Endothelial cell of hepatic sinusoid (primary cell): ENCODE measurements around the gene ARHGEF7.
"Not testable (repeated sequence)": the region's sequence is repeated elsewhere in the genome, so short reads cannot be mapped to it uniquely, and the experiment has no call there.

ENCODE experiments used
- in situ Hi-C: cut with HindIII; loops from 2 replicates; pipeline ENCODE4 v1.10.0; 2017; ENCODE audit warnings: low sequenced_read_pairs

The ARHGEF7 gene

GRCh38 chr13:111249637-111250360 lies 134.7 kb downstream of the ARHGEF7 start:
- in situ Hi-C loops, result no loop called here

- in situ Hi-C loops, result no loop called here
These were observed 136.7 kb downstream of the ARHGEF7 start for GRCh38 chr13:111251646-111252445.

GRCh38 chr13:111252446-111253364 lies 137.6 kb downstream of the ARHGEF7 start:
- in situ Hi-C loops, result no loop called here

GRCh38 chr13:111253365-111253872 lies 138.3 kb downstream of the ARHGEF7 start:
- in situ Hi-C loops, result no loop called here

DNA sequence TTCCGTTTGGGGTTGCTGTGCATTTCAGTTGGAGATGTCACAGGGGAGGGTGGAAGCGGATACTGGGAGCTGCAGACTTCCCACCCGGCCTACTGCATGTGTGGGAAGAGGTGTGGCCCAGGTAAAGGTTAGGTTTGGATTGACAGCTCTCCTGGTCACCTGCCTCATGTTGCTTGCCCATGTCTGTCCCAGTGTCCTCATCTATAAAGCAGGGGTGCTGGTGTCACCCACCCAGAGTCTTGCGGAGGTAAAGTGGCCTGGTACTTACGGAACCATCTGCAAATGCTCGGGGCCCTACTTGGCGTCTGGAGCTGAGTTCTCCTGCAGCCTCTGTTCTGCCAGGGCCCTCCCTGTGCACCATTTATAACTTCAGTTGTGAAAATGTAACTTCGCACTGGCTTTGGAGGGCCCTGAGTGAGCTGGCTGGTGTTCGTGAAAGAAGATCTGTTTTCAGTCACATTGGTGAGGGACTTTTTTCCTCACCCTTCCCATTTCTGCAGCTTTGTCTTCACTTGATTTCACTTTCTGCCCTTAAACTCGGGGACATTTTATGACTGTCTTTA lies 140.2 kb downstream of the ARHGEF7 start:
- in situ Hi-C loops, result no loop called here

GRCh38 chr13:111256458-111256857 lies 141.3 kb downstream of the ARHGEF7 start:
- in situ Hi-C loops, result no loop called here

DNA sequence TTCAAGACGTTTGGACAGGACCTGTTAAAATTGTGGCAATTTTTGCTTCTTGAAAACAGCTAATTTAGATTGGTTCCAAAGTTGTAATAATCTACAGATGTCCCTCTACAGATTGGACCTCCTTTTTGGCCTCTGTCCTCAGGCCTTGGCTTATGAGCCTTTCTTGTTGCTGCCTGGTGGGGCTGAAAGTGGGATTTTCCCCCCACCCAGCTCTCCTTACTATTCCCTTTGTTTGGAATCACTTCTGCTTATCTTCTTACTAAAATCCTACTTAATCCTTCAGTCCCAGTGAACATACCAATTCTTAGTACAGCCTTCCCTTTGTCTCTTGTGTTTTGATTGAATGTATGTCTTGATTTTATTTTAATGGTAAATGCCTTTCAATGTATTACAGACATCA lies 141.8 kb downstream of the ARHGEF7 start:
- in situ Hi-C loops, result no loop called here

DNA sequence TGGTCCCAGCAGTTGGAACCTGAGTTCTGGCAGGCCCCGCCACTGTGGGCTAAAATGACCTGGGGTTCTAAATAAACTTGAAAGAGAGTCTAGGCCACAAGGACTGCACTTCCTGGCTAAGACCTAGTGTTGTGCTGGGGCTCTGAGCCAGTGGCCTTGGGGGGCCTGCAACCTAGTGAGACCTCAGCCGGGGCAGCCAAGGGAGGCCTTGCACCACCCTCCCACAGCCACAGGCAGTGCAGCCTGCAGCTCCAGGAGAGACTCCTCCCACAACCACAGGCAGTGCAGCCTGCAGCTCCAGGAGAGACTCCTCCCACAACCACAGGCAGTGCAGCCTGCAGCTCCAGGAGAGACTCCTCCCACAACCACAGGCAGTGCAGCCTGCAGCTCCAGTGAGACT lies 142.8 kb downstream of the ARHGEF7 start:
- in situ Hi-C loops, result not testable (repeated sequence)

GRCh38 chr13:111258637-111259036 lies 143.5 kb downstream of the ARHGEF7 start:
- in situ Hi-C loops, result no loop called here

GRCh38 chr13:111259058-111259457 lies 143.9 kb downstream of the ARHGEF7 start:
- in situ Hi-C loops, result no loop called here

GRCh38 chr13:111261326-111261725 lies 146.2 kb downstream of the ARHGEF7 start:
- in situ Hi-C loops, result no loop called here

- in situ Hi-C loops, result no loop called here
These were observed 147.2 kb downstream of the ARHGEF7 start for GRCh38 chr13:111262281-111262680.

- in situ Hi-C loops, result no loop called here
These were observed 147.6 kb downstream of the ARHGEF7 start for GRCh38 chr13:111262715-111263114.

DNA sequence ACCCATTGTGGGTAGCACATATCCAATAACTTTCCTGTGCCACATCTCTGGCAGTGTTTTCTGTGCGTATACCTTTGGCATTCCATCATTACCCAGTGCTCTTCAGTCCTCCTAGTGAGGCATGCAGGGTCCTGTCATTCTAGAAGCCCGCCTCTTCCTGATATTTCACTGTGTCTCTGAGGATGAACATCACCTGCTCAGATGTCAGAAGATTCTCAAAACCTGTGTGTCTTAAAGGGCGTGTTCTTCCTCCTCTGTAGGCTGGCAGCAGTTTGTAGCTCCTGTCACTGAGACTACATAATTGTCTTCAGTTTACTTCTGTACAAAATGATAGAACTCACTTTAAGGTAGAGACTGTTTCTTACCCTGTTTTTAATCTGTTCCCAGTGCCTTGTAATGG lies 148.5 kb downstream of the ARHGEF7 start:
- in situ Hi-C loops, result no loop called here

DNA sequence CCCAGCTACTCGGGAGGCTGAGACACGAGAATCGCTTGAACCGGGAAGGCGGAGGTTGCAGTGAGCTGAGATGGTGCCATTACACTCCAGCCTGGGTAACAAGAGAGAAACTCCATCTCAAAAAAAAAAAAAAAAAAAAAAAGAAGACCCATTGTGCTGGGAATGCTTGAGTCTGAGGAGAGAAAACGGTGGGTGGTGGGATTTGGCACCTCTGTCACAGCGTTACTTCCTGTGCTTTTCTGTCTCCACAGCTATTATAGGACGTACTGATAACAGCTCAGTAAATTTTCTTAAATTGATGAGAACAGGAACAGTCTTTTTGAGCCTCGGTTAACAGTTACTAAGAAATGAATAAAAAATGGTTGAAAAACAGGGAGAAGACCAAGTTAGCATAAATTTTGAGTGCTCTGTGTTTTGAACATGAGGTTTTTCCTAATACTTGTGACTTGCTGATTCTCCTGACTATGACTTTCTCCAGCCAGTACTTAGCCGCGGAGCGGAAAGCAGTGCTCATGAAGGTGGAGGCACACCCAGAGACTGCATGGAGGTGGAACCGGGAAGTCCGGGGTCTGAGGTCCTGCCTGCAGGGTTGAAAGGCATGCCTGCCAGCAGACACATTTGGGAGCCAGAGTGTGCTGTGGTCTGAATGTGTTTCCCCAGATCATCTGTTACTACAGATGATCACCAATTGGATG lies 150.0 kb downstream of the ARHGEF7 start:
- in situ Hi-C loops, result loop anchor here (5.0 kb wide), 1 partner anchor 37 kb away; no protein-coding TSS in a partner anchor

GRCh38 chr13:111265701-111266035 lies 150.6 kb downstream of the ARHGEF7 start:
- in situ Hi-C loops, result loop anchor here (5.0 kb wide), 1 partner anchor 37 kb away; no protein-coding TSS in a partner anchor

- in situ Hi-C loops, result loop anchor here (5.0 kb wide), 1 partner anchor 35 kb away; no protein-coding TSS in a partner anchor
These were observed 152.1 kb downstream of the ARHGEF7 start for GRCh38 chr13:111267205-111267604.

DNA sequence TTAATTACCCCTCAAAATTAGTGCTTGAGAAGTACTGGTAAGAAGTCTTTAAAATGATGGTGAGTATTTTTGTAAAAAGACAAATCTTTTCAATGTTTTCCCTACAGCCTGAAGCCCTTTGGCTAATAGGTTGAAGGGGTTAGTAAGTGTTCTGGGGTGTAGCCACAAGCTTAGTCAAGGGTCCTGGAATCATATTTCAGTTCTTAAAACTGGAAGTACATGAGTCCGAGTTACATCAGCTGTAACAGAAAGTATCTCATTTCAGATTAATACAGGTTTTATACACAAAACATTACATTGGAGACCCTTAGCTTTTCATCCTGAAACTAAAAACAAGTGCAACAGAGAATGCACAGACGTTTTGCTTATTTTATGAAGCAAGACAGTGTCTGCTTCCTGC lies 152.7 kb downstream of the ARHGEF7 start:
- in situ Hi-C loops, result loop anchor here (5.0 kb wide), 1 partner anchor 35 kb away; no protein-coding TSS in a partner anchor

DNA sequence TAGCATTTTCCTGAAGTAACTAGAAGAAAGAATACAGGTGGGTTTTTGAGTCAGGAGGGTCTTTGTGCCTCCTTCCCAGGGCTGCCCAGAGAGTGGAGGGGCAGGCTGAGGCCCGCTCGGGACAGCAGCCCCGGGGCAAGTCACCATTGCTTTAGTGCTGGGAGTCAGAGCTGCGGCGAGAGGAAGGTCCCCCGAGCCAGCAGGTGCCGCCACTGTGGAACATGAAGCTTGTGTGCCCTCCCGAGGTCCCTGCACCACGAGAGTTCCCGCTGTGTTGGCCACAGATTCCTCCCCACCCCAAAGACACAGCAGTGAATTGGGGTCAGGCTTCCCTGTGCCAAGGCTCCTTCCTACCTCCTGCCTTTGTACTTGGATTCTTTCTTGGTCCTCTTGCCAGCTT lies 154.4 kb downstream of the ARHGEF7 start:
- in situ Hi-C loops, result loop anchor here (5.0 kb wide), 1 partner anchor 33 kb away; no protein-coding TSS in a partner anchor

DNA sequence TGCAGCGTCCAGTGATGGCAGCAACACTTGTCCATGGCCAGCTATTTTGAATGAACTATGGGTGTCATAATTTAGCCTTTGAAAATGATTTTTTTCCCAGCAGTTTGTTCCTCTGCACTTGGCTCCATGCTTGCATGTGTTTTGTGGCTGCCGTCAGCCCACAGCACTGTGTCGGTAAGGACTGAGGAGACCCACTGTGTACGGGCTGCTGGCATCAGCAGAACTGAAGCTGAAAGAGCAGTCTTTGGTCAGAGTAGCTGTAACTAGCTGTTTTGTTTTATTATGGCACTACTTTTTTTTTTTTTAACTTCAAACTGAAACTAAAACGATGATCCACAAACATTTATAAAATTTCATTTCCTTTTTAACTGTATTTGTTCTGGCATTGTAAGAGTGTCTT lies 155.0 kb downstream of the ARHGEF7 start:
- in situ Hi-C loops, result no loop called here
